Testis (tissue), 3 donors: ENCODE measurements around the gene PNMA6F. TPM values are rescaled to one million over a fixed set of nuclear protein-coding genes. Genes with fewer than 3 reads are reported as not detected.
A peak's percentile ranks its signal among the peaks of the same experiment; 100 is the strongest.

ENCODE experiments used
- DNase-seq: peaks from one replicate; pipeline ENCODE4 v3.0.0-alpha.2; 2019
- H3K27ac ChIP-seq, 2 donors: fragments of 200-600 bp; sonication (generic); one replicate each; pipeline ENCODE4 v1.5.1; 2019
- H3K27me3 ChIP-seq: fragments of 200-600 bp; sonication (generic); one replicate; pipeline ENCODE4 v1.5.1; 2019
- H3K36me3 ChIP-seq: fragments of 200-600 bp; sonication (generic); one replicate; pipeline ENCODE4 v1.5.1; 2017; ENCODE audit warnings: low read depth; ENCODE audit errors: missing control alignments
- H3K4me1 ChIP-seq: fragments of 200-600 bp; sonication (generic); one replicate; pipeline ENCODE4 v1.5.1; 2019
- H3K4me3 ChIP-seq, 2 donors: fragments of 200-600 bp; sonication (generic); one replicate each; pipeline ENCODE4 v1.5.1; 2017 to 2019
- H3K9me3 ChIP-seq: fragments of 200-600 bp; sonication (generic); one replicate; pipeline ENCODE4 v1.5.1; 2017
- CTCF ChIP-seq, 3 experiments: fragments of 450-650 bp in 2 of 3; fragments of 200-600 bp in 1 of 3; sonication (generic) in 1 of 3; IDR thresholded peaks; one replicate each; pipeline ENCODE4 v1.5.1; 2016 to 2019; ENCODE audit warnings: antibody characterized with exemption in 3 of 3, mild to moderate bottlenecking in 2 of 3, moderate library complexity in 1 of 3
- POLR2A ChIP-seq: fragments of 450-650 bp; IDR thresholded peaks from one replicate; pipeline ENCODE4 v1.6.1; 2017; ENCODE audit warnings: antibody characterized with exemption, mild to moderate bottlenecking, moderate library complexity
- WGBS, 2 donors: methylation state at CpG; one replicate each; pipeline ENCODE4 v1.1.5; 2018; 5-methylcytosine and 5-hydroxymethylcytosine counted together
- intact Hi-C: fragments of 100-400 bp; cut with DNase I; formaldehyde crosslinking; loops from one replicate; pipeline ENCODE4 v1.15.1; 2023; ENCODE audit warnings: low total_unique reads
- polyA plus RNA-seq: library from polyadenylated mRNA; stranded (reverse); fragments of 350-450 nt; fragmentation: Illumina TruSeq; extraction: RNeasy Lipid Tissue Mini Kit (QIAGEN cat#74804); gene quantifications from one replicate; pipeline ENCODE4 v1.2.3, GENCODE V29; 2014; ENCODE audit warnings: low read depth, low replicate concordance; ENCODE audit not compliant: insufficient read depth
- total RNA-seq, 2 donors: library from RNA; depleted of rRNA; stranded (reverse); fragments of >200 nt; gene quantifications; one replicate each; pipeline ENCODE4 v1.2.3, GENCODE V29; 2016

The PNMA6F gene
- total and polyA plus RNA-seq, 3 donors from 2014 or later: 0.79 to 1.2 (median 0.84) TPM

DNA sequence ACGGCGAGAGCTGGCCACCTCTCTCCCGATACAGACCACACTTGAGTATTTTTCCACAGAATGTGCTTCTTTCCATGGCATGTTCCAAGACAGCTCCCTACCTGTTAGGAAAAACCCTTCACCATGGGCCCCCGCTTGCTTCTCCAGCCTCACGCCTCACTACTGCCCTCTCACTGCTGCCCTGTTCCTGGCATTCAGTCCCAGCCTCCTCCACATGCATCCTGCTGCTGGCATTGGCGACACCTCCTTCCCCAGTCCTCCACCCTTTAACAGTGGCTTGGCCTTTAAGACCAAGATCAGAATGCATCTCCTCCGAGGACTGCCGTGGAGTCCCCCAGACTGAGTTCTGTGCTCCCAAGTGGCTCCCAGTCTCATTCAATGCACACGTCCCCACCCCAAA lies 10.7 kb downstream of the PNMA6F start:
- H3K36me3 ChIP-seq: no peaks in the 10 kb centered on the region
- intact Hi-C loops: no loop called here
- WGBS, 2 donors: 89 to 92% methylated on average over 9 of the region's 9 CpGs
- DNase-seq: no peak
- no peak overlapping the region for H3K4me3 ChIP-seq
- H3K4me1 ChIP-seq: peaks cover 6% of the 10 kb centered on the region
- no peak for TF ChIP-seq CTCF (IDR thresholded peaks at IDR 0.05)
- no peak for TF ChIP-seq POLR2A
- no peaks in the 10 kb centered on the region for H3K27me3 ChIP-seq
- H3K27ac ChIP-seq: no peak overlapping the region
- H3K9me3 ChIP-seq: no peaks in the 10 kb centered on the region

DNA sequence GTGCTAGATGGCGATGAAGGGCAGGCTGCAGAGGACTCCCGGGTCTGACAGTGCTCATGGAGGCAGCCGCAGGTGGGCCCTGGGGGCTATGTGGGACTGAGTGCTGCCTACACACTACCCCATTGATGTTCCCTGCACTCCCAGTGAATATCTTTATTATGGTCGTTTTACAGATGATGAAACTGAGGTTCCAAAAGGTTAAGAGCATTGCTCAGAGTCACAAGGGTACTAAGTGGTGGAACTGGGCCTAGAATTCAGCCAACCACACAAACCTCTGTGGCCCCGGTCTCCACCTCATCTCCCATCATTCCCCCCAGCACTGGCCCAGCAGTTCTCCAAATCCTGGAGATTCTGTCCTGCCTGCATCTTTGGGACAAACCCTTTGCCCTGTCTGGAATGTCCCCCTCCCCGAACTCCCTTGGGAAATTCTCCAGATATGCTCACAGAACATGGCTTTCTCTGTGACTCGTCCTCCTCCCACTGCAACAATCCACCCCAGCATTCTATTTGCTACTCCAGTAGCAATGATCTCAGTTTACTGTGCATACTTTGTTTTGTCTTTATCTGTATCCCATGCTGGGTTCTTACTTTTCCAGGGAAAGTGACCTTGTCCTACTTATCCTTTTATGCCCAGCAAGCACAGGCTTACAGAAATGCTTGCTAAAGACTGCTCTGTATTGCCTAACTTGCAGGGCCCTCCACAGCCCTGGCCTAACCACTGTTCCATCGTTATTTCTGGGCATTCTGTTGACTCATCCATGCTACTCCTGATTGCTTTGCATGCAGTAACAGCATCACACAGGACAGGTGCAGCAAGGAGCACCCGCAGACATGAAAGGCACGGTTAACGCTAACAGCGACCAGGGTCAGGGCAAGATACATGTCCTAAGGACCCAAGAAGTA lies 14.0 kb downstream of the PNMA6F start:
- Histone ChIP-seq H3K9me3 (no peaks in the 10 kb centered on the region), H3K4me3 (no peak overlapping the region), H3K27me3 (no peaks in the 10 kb centered on the region), H3K4me1 (peaks cover 6% of the 10 kb centered on the region), H3K27ac (peak overlapping the region in 1 of 2 donors; percentile 30), H3K36me3 (no peaks in the 10 kb centered on the region)
- 57 to 68% methylated on average over 8 to 11 of the region's 12 CpGs for WGBS, 2 donors
- intact Hi-C loops: no loop called here
- TF ChIP-seq CTCF (IDR thresholded peaks at IDR 0.05): no peak
- peak; percentile 43 for DNase-seq

- no peak for DNase-seq
- H3K9me3 ChIP-seq: no peaks in the 10 kb centered on the region
- no peak overlapping the region for H3K4me3 ChIP-seq
- H3K4me1 ChIP-seq: peaks cover 6% of the 10 kb centered on the region
- H3K36me3 ChIP-seq: no peaks in the 10 kb centered on the region
- no peak overlapping the region for H3K27ac ChIP-seq
- intact Hi-C loops: no loop called here
- 74 to 83% methylated on average over 1 to 15 of the region's 17 CpGs for WGBS, 2 donors
- no peak for TF ChIP-seq CTCF (IDR thresholded peaks at IDR 0.05)
- no peak for TF ChIP-seq POLR2A
- H3K27me3 ChIP-seq: no peaks in the 10 kb centered on the region
Measured at GRCh38 chrX:153306527-153307115, 14.9 kb downstream of the PNMA6F start.

DNA sequence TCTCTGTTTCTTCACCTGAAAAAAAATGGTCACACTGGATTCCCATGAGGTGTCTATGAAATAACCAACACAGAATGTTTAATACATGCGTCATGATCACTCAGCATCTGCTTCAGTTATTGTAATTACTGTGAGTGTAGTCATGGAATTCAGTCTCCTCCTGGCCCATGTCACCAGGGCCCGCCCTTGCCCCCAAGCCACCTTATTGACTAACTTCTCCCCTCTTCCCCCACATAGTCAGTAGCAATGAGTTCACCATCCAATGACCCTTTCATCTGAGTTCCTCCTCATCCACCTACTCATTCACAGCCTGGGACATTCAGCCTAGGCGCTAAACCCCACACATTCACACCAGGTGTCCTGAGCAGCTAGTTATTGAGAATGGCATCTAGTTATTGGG lies 15.6 kb downstream of the PNMA6F start:
- Histone ChIP-seq H3K27ac (no peak overlapping the region), H3K4me3 (no peak overlapping the region), H3K27me3 (no peaks in the 10 kb centered on the region), H3K9me3 (no peaks in the 10 kb centered on the region), H3K4me1 (peaks cover 6% of the 10 kb centered on the region), H3K36me3 (no peaks in the 10 kb centered on the region)
- intact Hi-C loops: no loop called here
- TF ChIP-seq CTCF (IDR thresholded peaks at IDR 0.05): no peak
- TF ChIP-seq POLR2A: no peak
- WGBS, 2 donors: 92 to 100% methylated on average over 3 of the region's 3 CpGs
- DNase-seq: no peak
